Non-pigmented ciliary epithelial cell (primary cell): ENCODE data around the gene LHFPL2.
"Not testable (repeated sequence)": the region's sequence is repeated elsewhere in the genome, so short reads cannot be mapped to it uniquely, and the experiment has no call there.

Experiments
- DNase-seq: peaks from one replicate; pipeline ENCODE4 v3.0.0-alpha.2; 2010; ENCODE audit warnings: low read depth

The LHFPL2 gene

DNA sequence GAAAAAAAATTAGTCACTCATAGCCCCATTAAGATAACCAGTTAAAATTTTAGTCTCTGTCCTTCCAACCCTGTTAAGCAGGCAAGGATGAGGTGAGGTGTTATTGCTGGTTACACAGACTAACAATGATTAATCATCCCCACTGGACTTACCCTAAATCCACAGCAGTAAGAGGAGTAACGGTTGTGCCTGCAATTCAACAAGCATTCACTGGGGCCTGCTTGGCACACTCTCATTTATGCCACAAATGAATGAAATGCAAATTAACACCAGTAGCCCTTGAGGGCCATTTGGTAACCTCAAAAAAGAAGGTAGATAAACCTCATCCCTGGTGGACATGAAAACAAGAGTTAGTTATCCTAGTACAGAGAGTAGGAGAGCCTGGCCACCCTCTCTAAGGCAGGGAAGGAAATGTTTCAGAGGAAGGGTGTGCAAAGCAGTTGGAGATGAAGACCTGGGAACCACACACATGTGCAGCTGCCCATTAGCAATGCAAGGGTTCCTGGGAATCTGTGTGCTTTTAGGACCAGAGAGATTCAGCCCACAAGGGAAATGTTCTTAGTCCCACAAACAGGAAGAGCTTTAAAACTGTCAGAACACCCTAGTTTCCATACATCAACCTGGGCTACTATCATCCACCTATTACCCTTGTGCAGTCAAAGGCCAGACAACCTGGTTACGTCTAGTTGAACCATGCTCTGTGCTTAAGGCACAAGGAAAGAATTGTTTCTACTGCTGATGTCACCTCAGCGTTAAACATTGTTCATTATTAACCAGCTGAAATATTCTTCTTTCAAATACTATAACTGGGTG is 7.7 kb downstream of the LHFPL2 start:
- DNase-seq = no peak

DNA sequence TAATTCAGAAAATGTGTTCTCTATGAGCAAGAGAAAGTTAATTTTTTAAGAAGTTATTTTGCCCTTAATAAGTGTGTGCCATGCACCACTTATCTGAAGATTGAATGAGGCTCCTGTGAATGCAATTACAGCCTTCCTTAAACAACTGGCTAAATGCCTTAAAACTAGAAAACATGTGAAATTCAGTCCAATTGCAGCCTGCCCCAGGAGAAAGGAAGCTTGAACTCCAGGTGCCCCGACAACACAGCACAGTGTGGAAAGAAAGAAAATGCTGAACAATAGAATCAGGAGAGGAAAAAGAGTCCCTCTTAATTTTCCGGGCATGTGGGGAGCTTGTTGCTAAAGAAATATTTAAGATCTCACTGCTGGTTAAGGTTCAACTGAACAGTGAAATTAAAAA is 8.8 kb downstream of the LHFPL2 start:
- DNase-seq = no peak

DNA sequence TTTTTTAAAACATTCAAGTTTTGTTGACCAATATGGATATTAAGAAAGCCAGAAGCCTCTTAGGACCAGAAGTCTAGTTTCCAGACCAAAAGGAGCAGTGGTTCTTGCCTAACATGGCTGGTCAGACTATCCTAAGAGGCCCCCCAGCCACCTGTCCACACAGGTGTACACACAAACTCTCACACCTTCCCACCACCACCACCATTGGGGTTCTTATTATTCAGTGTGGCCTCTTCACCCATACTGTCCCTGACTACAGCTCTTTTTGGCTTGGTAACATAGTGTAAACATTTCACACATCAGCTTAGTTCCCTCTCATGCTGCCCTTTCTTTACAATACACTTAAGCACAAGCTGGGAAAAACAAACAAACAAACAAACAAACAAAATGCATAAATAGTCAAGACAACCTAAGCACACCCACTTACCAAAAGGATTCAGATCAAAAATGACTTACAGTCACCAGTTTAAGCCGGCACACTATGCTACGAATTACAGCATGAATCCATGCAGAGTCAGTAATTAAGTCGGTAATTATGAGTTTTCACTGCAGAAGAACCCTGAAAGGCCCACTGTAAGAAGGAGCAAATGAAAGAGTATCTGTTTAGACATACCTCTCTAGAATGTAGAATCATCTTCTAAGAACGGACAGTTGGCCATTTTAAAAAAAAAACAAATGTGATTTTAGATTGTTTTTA is 9.5 kb downstream of the LHFPL2 start:
- DNase-seq = no peak

DNA sequence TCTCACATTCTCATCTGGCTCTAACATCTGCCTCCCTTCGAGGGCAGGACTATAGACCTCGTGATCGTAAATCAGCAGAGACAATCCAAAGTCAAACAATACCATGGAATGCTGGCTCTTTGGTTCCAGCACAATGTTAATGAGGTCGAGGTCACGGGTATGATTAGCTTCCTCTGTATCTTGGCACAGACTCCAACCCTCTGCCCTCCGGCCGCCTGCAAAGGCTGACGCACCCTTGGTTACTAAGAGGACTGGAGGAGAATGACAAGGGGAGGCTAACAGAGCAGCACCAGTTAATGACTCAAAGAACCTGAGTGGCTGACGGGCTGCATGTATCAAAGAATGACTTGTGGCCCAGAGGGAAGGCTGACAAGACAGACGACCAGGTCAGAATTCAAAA is 10.1 kb downstream of the LHFPL2 start:
- DNase-seq = peak; percentile 78

DNA sequence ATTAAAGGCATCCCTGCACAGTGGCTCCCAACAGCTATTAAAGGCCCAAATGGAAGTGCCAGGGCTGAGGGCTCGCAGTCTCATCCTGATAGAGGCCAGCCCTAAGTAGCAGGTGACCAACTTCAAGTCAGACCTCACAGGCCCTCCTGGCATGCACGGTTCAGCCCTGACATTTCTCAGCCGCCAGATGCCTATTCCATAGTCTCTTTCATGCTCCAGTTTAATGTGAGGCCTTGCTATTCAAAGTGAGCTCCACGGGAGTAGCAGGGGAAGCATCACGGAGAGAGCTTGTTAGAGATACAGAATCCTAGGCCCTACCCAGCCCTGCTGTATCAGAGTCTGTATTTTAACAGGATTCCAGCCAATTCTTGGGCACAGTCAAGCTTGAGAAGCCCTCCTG is 11.1 kb downstream of the LHFPL2 start:
- no peak for DNase-seq

DNA sequence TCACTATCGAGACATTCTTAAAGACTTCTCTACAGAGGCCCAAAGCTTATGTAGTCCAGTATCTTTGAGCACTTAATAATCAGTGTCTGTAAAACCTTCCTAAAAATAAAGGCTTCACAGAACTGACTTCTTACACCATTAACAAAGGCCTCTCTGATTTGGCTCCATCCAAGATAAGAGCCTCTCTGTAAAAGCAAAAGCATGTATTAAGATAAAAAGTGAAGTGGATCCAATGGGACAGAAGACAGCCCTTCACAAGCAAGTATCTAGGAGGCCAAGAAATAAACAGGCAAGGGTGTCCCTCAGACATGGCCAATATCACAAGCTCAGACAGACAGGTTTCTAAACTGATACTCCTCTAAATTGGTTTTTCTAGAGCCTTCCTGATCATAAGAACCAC is 11.9 kb downstream of the LHFPL2 start:
- DNase-seq = no peak

DNA sequence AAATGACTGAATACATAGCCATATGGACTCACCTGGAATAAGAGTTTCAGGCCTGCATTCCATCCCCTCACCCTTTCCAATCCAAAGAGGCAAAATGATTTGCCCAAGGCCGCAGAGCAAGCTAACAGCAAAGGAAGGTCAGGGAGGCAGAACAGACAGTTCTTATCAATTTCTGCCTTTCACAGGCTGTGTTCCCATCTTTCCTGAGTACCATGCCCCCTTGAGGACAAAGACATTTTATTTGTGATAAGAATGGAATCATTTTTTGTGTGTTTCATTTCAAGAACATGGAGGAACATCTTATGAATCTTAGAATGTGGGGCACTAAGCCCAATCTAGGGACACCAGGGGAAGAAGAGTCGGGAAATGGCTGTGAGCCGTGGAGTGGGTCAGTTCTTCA is 13.9 kb downstream of the LHFPL2 start:
- no peak for DNase-seq

DNA sequence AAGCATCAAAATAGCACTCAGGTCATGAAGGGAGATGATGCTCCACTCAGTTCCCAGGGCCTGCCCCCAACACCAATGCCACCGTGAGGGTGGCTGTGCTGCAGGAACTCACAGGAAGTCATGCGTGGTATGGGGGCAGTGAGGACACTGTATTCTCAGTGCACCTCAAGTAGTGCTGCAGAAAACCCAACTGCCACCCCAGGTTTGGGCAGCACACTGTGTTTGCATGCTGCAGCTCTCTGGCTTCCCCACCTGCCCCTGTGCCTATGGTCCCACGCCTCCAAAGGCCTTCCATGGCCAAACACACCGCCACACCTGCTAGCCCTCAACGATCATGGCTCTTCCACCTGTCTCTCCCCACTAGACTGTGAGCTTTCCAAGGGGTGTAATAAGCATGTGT is 14.3 kb downstream of the LHFPL2 start:
- DNase-seq = no peak

DNA sequence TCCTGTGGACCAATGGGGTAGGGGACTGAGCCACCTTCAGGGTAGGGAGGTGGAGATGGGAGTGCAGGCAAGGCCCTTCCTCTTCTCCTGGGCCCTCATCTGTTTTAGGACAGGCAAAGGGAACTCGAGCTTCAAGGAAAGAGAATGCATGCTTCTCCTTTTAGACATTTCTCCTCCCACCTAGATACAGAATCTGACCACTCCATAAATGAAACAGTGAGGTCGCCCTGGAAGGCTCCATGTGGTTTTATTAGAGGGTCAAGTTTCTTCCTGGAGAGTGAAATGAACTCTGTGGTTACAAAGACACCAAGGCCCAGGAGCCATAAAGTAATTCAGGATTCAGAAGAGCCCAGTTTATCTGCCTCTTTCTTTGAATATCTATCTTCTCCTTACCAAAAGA is 14.9 kb downstream of the LHFPL2 start:
- DNase-seq = no peak

DNA sequence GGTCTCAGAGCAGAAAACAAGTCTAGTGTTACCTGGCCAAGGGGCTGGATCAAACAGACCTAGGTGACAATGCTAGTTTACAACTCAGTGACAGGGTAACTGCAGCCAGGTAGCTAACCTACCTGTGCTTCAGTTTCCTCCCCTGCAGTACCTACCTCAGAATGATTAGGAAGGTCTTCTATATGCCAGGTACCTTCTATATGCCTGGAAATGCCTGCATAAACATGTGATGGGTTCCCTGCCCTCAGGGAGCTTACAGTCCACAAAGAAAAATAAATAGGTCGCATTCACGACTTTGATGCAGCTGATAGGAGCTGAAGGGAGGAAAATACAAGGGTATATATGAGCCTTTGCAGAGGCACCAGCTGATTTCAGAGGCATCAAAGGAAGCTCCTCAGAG is 16.1 kb downstream of the LHFPL2 start:
- no peak for DNase-seq

DNA sequence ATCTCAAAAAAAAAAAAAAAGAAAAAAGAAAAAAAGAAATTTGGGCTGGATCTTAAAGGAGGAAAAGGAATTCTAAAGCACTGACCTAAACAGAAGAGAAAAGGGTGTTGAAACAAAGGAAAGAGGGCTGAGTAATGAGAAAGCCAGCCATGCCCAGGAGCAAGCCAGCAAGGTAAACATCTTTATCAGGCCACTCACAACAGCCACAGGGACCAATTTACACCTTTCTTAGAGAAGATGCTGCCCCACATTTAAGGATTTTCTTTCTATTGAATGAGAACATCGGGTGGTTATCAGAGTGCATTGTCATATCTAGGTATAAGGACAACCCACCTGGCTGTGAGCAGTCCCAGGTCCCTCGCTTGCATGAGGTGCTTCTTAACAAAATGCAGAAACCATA is 16.6 kb downstream of the LHFPL2 start:
- no peak for DNase-seq

DNA sequence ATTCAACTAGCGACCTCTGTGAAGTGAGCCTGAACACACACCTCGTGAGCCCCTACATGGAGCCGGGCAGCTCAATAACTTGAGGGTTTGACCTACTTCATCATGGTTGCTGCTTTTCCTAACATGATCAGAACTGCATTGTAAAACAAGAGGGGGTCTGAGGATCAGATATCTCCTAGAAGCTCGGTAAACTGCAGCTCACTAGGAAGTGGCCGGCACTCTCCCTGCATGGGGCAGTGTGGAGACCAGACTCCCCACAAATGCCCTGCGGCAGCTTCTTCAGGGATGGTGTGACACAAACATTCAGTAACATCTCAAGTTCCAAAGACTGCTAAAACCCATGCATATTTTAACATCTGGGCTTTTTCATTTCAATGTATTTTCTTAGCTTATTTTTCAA is 18.5 kb downstream of the LHFPL2 start:
- DNase-seq = no peak

DNA sequence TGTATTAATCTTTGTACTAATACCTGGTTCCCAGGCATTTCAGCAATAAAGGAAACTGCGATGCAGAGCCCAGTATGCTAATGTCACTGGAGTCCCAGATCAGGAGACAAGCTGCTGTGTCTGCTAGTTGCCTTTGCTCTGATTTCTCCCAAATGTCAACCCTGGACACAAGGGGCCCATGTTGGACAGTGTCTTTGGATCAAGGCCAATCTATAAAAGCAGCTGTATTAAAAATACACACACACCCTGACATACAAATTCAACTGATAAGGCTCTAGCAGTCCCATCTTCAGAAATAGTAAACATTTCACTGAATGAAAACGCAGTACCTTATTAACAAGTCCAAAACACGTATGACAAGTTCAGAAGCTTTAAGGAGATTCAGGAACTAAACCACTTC is 18.9 kb downstream of the LHFPL2 start:
- no peak for DNase-seq

DNA sequence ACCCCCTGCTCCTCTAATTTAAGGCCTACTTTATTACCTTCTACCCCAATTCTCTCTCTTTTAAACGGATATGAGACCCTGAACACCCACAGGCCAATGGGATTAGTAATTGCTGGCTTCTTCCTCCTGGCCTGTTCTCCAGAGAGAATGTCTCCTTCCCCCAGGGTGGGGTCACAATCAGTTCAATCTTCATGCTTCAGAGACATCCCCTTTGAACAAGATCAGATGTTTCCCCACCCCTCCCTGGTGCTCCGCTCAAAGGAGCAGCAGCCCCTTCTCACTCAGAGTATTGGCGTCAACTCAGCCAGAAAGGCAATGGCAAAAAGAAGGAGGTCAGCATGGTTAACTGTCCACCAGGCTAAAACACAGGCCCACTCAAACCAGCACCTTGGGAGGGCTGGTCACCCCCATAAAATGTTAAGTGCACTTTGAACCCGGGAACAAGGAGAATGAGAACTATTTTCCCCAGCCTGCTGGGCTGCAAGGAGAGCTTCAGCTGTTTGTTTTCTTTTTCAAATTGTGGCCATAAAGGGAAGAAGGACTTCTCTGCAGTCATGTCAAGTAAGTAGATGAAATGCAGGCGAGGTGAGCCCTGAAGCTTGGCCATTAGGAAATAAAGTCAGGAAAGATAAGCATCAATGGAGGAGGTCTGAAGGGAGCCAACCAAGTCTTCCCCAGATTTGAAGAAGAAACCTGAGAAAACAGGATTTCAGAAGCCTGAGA is 20.1 kb downstream of the LHFPL2 start:
- no peak for DNase-seq

DNA sequence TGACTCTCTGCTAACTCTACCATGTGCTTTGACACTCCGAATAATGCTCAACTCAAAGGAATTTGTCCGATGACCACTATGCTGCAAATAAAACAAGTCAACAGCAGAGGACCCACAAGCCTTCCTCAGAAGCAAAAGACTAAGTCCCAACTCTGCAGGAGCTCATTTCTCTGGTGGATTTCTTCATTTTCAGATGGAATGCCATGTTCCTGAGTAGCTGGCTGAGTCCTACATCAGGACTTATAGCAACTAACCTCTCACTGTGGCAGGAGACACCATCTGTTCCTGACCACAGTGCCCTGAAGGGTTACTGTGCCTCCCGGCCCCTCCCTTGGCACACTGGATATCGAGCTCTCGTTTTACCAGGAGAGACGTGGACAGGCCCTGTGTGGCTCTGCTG is 20.8 kb downstream of the LHFPL2 start:
- no peak for DNase-seq

DNA sequence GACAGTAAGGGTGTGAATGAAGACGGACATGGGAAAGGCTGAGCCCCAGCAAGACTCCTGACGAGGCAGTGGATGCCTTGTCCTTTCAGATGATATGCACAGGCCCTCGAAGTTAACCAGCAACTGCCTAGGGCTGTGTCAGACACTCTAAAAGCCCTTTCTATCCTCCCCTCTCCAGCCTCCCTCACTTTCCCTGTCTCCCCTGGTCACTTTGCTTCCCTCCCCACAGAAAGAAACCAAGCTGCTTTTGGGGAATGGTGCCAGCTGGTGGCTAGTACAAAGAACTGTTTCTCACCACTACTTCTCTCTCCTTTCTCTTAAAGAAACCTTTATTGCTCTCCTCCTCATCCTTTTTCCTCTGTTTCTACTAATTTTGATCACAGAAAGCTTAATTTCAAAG is 21.4 kb downstream of the LHFPL2 start:
- DNase-seq = no peak

DNA sequence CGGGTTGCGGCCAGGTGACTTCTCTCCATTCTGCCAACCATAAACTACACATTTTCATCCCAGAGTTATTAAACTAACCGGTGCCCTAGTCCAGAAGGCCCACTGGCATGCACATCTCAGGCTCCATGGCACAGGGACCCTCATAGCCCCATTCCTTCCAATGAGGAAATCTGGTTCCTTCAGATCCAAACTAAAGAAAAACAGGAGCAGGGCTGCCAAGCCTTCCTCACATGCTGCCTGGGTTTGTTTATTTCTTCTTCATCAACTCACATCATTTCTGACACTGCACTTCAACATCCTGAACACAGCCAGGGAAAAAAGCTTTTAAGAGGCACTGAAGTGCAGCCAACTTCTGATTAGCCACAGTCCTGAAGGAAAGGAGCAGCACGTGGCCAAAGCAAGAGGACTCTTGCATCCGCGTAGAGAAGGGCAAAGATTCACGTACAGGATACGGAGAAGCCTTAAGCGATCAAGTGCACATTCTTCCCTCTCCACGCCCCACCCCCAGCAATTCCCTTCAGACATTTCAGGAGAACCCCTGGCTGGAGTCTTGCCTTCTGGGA is 22.5 kb downstream of the LHFPL2 start:
- no peak for DNase-seq

DNA sequence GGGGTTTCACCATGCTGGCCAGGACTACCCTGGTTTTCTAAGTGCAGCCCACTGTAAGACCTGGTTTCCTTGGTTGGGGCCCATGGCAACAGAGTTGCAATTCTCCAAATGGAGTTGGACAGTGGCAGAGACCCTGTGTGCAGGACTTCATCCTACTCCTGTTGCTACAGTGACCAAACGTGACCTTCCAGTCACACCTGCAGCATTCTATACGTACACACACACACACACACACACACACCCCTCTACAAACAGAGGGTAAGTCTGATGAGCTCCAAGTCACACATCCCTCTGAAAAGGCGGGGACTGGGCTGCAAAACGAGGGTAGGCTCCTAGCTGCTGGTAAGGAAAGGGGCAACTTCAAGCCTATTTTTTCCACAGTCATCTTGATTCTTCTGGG is 23.6 kb downstream of the LHFPL2 start:
- no peak for DNase-seq

DNA sequence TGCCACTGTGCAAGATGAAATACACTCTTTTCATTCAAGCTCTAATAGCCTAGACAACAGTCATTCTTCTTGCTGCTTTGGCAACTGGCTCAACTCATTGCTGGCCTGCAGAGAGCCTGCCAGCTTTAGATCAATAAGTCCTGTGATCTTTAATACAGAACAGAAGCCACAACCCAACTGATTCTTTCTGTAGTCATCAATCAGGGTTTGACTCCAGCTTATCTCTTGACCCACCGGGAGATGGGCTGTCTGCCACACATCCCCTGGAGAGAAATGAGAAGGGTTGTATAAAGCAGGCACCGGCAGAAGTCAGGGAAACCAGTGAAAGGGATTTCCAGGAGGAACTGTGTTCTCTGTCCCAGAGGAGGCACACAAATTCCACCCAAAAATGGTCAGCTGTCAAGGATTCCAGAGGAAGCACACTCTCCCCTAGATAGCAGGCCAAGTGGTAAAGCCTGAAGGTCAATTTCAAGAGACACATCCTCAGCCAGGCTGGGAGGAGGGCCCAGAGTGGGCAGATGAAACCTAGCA is 24.5 kb downstream of the LHFPL2 start:
- no peak for DNase-seq

DNA sequence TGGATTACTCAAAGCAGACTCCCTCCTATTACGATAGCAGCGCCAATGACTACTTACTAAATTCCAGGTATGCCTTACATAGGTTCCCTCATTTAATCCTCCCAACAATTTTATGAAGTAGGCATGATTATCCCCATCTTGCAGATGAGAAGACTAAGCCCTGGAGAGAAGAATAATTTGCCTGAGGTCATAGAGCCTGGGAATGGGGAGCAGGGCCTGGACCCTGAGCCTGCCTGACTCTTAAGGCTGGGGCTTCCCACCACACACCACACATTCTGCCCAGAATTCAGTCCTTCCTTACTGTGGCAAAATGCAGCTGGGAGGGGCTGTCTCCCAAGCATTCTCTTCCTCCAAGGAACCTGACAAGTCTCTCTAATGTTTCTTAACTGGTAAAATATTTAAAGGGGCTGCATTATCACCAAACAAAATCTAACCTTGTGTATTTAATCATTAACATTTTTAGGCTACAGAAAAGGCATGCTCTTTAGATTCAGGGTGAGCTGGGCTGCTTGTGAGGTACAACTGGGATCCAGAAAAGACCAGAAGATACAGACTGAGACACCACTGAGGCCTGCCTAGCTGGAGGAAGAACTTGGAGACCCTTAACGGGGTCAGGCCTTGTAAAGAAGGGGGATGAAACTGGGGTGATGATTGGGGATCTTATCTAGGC is 26.1 kb downstream of the LHFPL2 start:
- no peak for DNase-seq

DNA sequence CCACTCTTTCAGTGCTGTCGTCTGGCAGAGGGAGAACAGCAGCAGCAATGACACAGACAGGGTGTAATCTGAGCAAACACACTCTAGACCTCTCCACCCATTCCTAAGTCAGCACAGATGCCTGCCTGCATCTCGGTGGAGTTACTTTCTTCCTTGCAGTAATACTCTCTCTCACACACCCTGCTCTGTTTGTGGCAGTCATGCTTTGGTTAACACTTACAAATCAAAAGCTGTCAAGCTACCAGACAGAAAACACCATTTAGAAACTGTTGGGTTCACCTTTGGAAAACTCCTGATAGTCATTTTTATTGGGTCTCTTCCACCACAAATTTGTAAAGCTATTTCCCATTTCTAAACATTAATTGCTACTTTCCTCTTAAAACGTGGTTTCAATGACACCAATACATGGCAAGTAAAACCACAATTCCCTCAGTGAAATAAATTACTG is 27.3 kb downstream of the LHFPL2 start:
- no peak for DNase-seq

DNA sequence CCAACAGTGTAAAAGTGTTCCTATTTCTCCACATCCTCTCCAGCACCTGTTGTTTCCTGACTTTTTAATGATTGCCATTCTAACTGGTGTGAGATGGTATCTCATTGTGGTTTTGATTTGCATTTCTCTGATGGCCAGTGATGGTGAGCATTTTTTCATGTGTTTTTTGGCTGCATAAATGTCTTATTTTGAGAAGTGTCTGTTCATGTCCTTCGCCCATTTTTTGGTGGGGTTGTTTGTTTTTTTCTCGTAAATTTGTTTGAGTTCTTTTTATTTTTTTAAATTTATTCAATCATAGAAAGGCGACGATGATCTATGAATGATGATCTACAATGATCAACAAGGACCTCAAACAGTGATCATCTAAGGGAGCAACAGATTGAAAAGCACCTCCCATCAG is 28.5 kb downstream of the LHFPL2 start:
- not testable (repeated sequence) for DNase-seq
